HCT116 (cell line): ENCODE measurements around the gene DMWD. TPM values are rescaled to one million over a fixed set of nuclear protein-coding genes. Genes with fewer than 3 reads are reported as not detected.

Experiments
- ATAC-seq: fragments of 200-7000 bp; cut with Tn5 transposase; 2 replicates; pipeline ENCODE4 v1.9.1; 2020; ENCODE audit warnings: mild to moderate bottlenecking, moderate library complexity
- BruUV-seq: library from RNA; stranded (reverse); fragments of 400-500 nt; replicated peaks from 2 replicates; lab custom pipeline; 2021; lab: Mats Ljungman, UMichigan
- CTCF ChIA-PET: fragments of 300-600 bp; sonication (Branson Sonifier 250); formaldehyde crosslinking; loops from one replicate; lab custom pipeline; 2021; ENCODE audit warnings: antibody characterized with exemption; lab: Charles Lee
- POLR2A ChIA-PET: fragments of 300-600, 350-600 bp; sonication (Branson Sonifier 250); formaldehyde crosslinking; loops from one replicate; lab custom pipeline; 2021; ENCODE audit warnings: antibody characterized with exemption; lab: Charles Lee
- RAD21 ChIA-PET, 2 experiments: fragments of 300-600 bp; sonication (Branson Sonifier 250); formaldehyde crosslinking; loops; one replicate each; lab custom pipeline; 2023; ENCODE audit warnings: low total read pairs in 2 of 2; ENCODE audit not compliant: uncharacterized antibody in 2 of 2, unreplicated experiment in 2 of 2, low non-redundant PET in 1 of 2; lab: Charles Lee
- DNase-seq: peaks from one replicate; pipeline ENCODE4 v3.0.0-alpha.2; 2010; ENCODE audit warnings: low read depth, low spot score
- H2AFZ ChIP-seq: fragments of 200-600 bp; shearing (Covaris generic), sonication (generic); 2 replicates; pipeline ENCODE4 v1.6.1; 2017; ENCODE audit warnings: low read depth, mixed run types, mixed read lengths, antibody characterized with exemption, low read length; ENCODE audit not compliant: poor library complexity, severe bottlenecking
- H3K27ac ChIP-seq: 2 replicates; pipeline ENCODE4 v1.5.1; 2012; ENCODE audit warnings: low read depth, low read length
- H3K27me3 ChIP-seq: fragments of 200-600 bp; sonication (generic); 2 replicates; pipeline ENCODE4 v1.6.1; 2016; ENCODE audit warnings: mixed run types, low read length, mixed read lengths; ENCODE audit not compliant: insufficient read depth
- H3K36me3 ChIP-seq, 2 experiments: fragments of 200-500 bp in 1 of 2; fragments of 200-600 bp in 1 of 2; sonication (Bioruptor generic) in 1 of 2; sonication (generic) in 1 of 2; 2 replicates each; pipeline versions ENCODE4 v1.5.1 to v1.6.1; 2014 to 2016; ENCODE audit warnings: low read length in 2 of 2, inconsistent platforms in 1 of 2, mixed read lengths in 1 of 2, mixed run types in 1 of 2; ENCODE audit not compliant: insufficient read depth in 2 of 2, control insufficient read depth in 1 of 2
- H3K4me1 ChIP-seq, 2 experiments: fragments of 200-600 bp in 1 of 2; sonication (generic) in 1 of 2; 2 replicates each; pipeline versions ENCODE4 v1.5.1 to v1.6.1; 2012 to 2017; ENCODE audit warnings: low read length in 2 of 2, inconsistent platforms in 1 of 2, mild to moderate bottlenecking in 1 of 2, mixed read lengths in 1 of 2, mixed run types in 1 of 2, moderate library complexity in 1 of 2; ENCODE audit not compliant: insufficient read depth in 2 of 2, control insufficient read depth in 1 of 2
- H3K4me2 ChIP-seq: fragments of 200-600 bp; sonication (generic); 2 replicates; pipeline ENCODE4 v1.6.1; 2017; ENCODE audit warnings: mixed run types, low read length, mixed read lengths
- H3K4me3 ChIP-seq, 2 experiments: fragments of 200-600 bp in 1 of 2; sonication (generic) in 1 of 2; replicated peaks in 1 of 2; 2 replicates each; pipeline ENCODE4 v1.5.1; 2011 to 2016; ENCODE audit warnings: low read length in 2 of 2, control low read depth in 1 of 2, low read depth in 1 of 2, mild to moderate bottlenecking in 1 of 2, mixed read lengths in 1 of 2, mixed run types in 1 of 2
- H3K79me2 ChIP-seq: fragments of 200-600 bp; sonication (generic); 2 replicates; pipeline ENCODE4 v1.6.1; 2017; ENCODE audit warnings: mild to moderate bottlenecking, mixed run types, low read length, moderate library complexity, mixed read lengths; ENCODE audit not compliant: insufficient read depth
- H3K9ac ChIP-seq: fragments of 200-600 bp; sonication (generic); 2 replicates; pipeline ENCODE4 v1.6.1; 2016; ENCODE audit warnings: low read length, mixed read lengths
- H3K9me2 ChIP-seq: fragments of 200-600 bp; sonication (generic), shearing (Covaris generic); 2 replicates; pipeline ENCODE4 v1.6.1; 2017; ENCODE audit warnings: mixed run types, mild to moderate bottlenecking, moderate library complexity; ENCODE audit not compliant: insufficient read depth
- H3K9me3 ChIP-seq, 2 experiments: fragments of 200-500 bp in 1 of 2; fragments of 200-600 bp in 1 of 2; sonication (Bioruptor generic) in 1 of 2; sonication (generic) in 1 of 2; 2 replicates each; pipeline ENCODE4 v1.6.1; 2014 to 2017; ENCODE audit warnings: low read length in 2 of 2, mixed read lengths in 2 of 2, inconsistent platforms in 1 of 2, low read depth in 1 of 2, mild to moderate bottlenecking in 1 of 2, mixed run types in 1 of 2, moderate library complexity in 1 of 2; ENCODE audit not compliant: control insufficient read depth in 1 of 2, insufficient read depth in 1 of 2
- H4K20me1 ChIP-seq: fragments of 200-600 bp; sonication (generic), shearing (Covaris generic); 2 replicates; pipeline ENCODE4 v1.6.1; 2017; ENCODE audit warnings: mixed run types, mild to moderate bottlenecking, moderate library complexity; ENCODE audit not compliant: insufficient read depth
- ATF3 ChIP-seq: IDR thresholded peaks from 2 replicates; pipeline ENCODE4 v1.6.1; 2012
- CEBPB ChIP-seq: IDR thresholded peaks from 2 replicates; pipeline ENCODE4 v1.6.1; 2012; ENCODE audit warnings: low read depth
- CTCF ChIP-seq, 3 experiments: fragments of 200-600 bp in 1 of 3; sonication (generic) in 1 of 3; IDR thresholded peaks in 2 of 3; conservative IDR thresholded peaks in 1 of 3; 2 replicates each; pipeline ENCODE4 v1.5.1; 2012 to 2017; ENCODE audit warnings: low read depth in 2 of 3, low read length in 2 of 3, antibody characterized with exemption in 1 of 3, borderline replicate concordance in 1 of 3, control low read depth in 1 of 3, mild to moderate bottlenecking in 1 of 3, mixed read lengths in 1 of 3, mixed run types in 1 of 3, moderate library complexity in 1 of 3; ENCODE audit not compliant: insufficient read depth in 1 of 3
- EGR1 ChIP-seq: IDR thresholded peaks from 2 replicates; pipeline ENCODE4 v1.6.1; 2012; ENCODE audit warnings: low read depth
- EZH2 ChIP-seq: fragments of 200-600 bp; sonication (generic); IDR thresholded peaks from 2 replicates; pipeline ENCODE4 v1.6.1; 2017; ENCODE audit warnings: antibody characterized with exemption, mixed run types
- POLR2A ChIP-seq: IDR thresholded peaks from 2 replicates; pipeline ENCODE4 v1.7.0; 2011; ENCODE audit warnings: borderline replicate concordance; ENCODE audit not compliant: insufficient read depth, insufficient read length; ENCODE audit errors: extremely low read depth
- POLR2AphosphoS5 ChIP-seq: IDR thresholded peaks from 2 replicates; pipeline ENCODE4 v1.6.1; 2011; ENCODE audit warnings: mild to moderate bottlenecking, low read depth, low read length, moderate library complexity
- RAD21 ChIP-seq: IDR thresholded peaks from 2 replicates; pipeline ENCODE4 v1.6.1; 2012; ENCODE audit warnings: low read depth, mild to moderate bottlenecking
- SIN3A ChIP-seq: IDR thresholded peaks from 2 replicates; pipeline ENCODE4 v1.6.1; 2012; ENCODE audit warnings: low read depth
- SP1 ChIP-seq: IDR thresholded peaks from 2 replicates; pipeline ENCODE4 v1.6.1; 2012; ENCODE audit warnings: low read depth
- TCF7L2 ChIP-seq: IDR thresholded peaks from 2 replicates; pipeline ENCODE4 v1.7.0; 2011; ENCODE audit warnings: borderline replicate concordance, inconsistent platforms; ENCODE audit not compliant: insufficient read depth, insufficient read length; ENCODE audit errors: extremely low read depth
- ZFX ChIP-seq: fragments of 450-650 bp; IDR thresholded peaks from 2 replicates; pipeline ENCODE4 v1.6.1; 2017
- ZNF274 ChIP-seq: fragments of 200-500 bp; sonication (Bioruptor generic); IDR thresholded peaks from 2 replicates; pipeline ENCODE4 v1.6.1; 2014; ENCODE audit warnings: mild to moderate bottlenecking, low read depth, low read length, inconsistent platforms
- intact Hi-C: fragments of 100-400 bp; cut with micrococcal nuclease; formaldehyde crosslinking; loops from 2 replicates; pipeline ENCODE4 v1.10.0; 2022
- total RNA-seq: library from RNA; stranded (reverse); gene quantifications from one replicate; pipeline ENCODE4 v1.2.1, GENCODE V29; 2021; ENCODE audit not compliant: unreplicated experiment
- TF ChIP-seq, protein P1 (sequence below): IDR thresholded peaks from 2 replicates; pipeline ENCODE4 v1.6.1; 2012; ENCODE audit warnings: low read depth

Gene DMWD
- total RNA-seq, 1 experiment from 2014 or later = 56.8 TPM

DNA sequence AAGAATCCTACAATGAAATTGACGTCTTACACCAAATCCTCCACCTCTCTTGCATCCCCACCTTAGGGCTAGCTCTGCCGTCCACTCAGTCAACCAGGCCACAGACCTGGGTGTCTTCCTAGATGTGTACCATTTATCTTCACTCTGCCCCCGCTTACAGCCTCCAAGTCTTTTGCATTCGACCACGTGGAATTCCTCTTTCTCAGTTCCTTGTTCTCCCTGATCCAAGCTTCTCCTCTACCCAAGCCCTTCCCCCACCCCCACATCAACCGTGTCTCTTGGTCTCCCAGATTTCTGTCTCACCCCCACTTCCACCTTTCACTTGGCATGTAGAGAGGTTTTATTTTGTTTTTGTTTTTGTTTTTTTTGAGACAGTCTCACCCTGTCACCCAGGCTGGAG is 1.2 kb upstream of the DMWD start (continued):
- no peak for TF ChIP-seq EGR1
- TF ChIP-seq SP1 = no peak
- no peak for TF ChIP-seq ZNF274
- no peak for TF ChIP-seq RAD21
- no peak for TF ChIP-seq TCF7L2
- TF ChIP-seq ATF3 = no peak
- TF ChIP-seq POLR2AphosphoS5 = no peak
- TF ChIP-seq EZH2 = no peak

DNA sequence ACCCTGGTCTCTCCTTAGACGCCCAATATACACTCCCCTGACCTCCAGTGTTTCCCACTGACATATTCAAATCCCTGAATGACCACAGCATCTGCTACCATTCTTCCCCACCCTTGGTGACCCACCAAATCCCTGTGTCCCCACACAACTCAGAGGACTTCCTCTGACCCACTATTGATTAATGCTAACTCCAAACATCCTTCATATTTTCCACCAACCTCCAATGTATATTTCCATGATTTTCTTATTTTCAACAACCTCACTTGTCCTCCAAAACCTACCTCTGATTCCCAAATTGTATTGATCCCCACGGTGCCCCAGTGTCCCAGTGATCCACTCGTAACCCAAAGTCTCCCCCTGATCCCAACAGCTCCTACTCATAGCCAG is 526 bp upstream of the DMWD start:
- Histone ChIP-seq H3K9me2 (no peaks in the 10 kb centered on the region), H3K4me1 (peaks cover 12 to 20% of the 10 kb centered on the region in 2 experiments; a peak in 3 of 4 replicates), H3K9me3 (no peaks in the 10 kb centered on the region), H3K36me3 (peaks cover 5 to 9% of the 10 kb centered on the region in 2 experiments; a peak in 2 of 4 replicates), H3K27ac (0 out of 2 replicates have a peak overlapping the region, but pooled peaks have one; percentile 19), H3K4me2 (peak overlapping the region; percentile 63), H3K27me3 (no peaks in the 10 kb centered on the region), H3K4me3 (peak overlapping the region; percentile 12 to 99; a peak in 3 of 4 replicates), H3K9ac (peak overlapping the region; percentile 32), H4K20me1 (no peaks in the 10 kb centered on the region), H3K79me2 (peaks cover 19% of the 10 kb centered on the region), H2AFZ (peak overlapping the region; percentile 66)
- no peak for ATAC-seq
- CTCF ChIA-PET = interaction anchor here (0.6 to 1.4 kb wide), 4 partner anchors 14 to 24 kb away, joined by 3 to 17 read pairs (median 8); partner anchors contain the start of gene SIX5
- no TSS peak for BruUV-seq
- TF ChIP-seq EGR1 (no peak), ZFX (no peak), CEBPB (no peak), CTCF (IDR thresholded peaks at IDR 0.05 in 2 of 3, conservative IDR thresholded peaks at IDR 0.05 in 1 of 3; ENCODE audit: borderline replicate concordance in 1 of 3, insufficient read depth in 1 of 3, low read depth in 2 of 3, low read length in 2 of 3) (no peak), POLR2AphosphoS5 (no peak), ATF3 (no peak), TCF7L2 (no peak), POLR2A (no peak), SIN3A (no peak)
- TF ChIP-seq, protein P1, sequence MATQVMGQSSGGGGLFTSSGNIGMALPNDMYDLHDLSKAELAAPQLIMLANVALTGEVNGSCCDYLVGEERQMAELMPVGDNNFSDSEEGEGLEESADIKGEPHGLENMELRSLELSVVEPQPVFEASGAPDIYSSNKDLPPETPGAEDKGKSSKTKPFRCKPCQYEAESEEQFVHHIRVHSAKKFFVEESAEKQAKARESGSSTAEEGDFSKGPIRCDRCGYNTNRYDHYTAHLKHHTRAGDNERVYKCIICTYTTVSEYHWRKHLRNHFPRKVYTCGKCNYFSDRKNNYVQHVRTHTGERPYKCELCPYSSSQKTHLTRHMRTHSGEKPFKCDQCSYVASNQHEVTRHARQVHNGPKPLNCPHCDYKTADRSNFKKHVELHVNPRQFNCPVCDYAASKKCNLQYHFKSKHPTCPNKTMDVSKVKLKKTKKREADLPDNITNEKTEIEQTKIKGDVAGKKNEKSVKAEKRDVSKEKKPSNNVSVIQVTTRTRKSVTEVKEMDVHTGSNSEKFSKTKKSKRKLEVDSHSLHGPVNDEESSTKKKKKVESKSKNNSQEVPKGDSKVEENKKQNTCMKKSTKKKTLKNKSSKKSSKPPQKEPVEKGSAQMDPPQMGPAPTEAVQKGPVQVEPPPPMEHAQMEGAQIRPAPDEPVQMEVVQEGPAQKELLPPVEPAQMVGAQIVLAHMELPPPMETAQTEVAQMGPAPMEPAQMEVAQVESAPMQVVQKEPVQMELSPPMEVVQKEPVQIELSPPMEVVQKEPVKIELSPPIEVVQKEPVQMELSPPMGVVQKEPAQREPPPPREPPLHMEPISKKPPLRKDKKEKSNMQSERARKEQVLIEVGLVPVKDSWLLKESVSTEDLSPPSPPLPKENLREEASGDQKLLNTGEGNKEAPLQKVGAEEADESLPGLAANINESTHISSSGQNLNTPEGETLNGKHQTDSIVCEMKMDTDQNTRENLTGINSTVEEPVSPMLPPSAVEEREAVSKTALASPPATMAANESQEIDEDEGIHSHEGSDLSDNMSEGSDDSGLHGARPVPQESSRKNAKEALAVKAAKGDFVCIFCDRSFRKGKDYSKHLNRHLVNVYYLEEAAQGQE = no peak
- DNase-seq = no peak
- intact Hi-C loops = no loop called here
- RAD21 ChIA-PET = no interaction called here
- POLR2A ChIA-PET = interaction anchor here (1.0 kb wide), 1 partner anchor 10 kb away, joined by 6 read pairs; no protein-coding TSS in a partner anchor
